NCI-H2107 treated with DMSO at 0.1 percent for 48 hours (cell line): Measurements from ENCODE around the gene ACADS.
A peak's percentile ranks its signal among the peaks of the same experiment; 100 is the strongest.

Experiments
- DNase-seq: peaks from one replicate; lab custom pipeline; 2025; ENCODE audit not compliant: unreplicated experiment; lab: John Stamatoyannopoulos, UW

Gene ACADS

DNA sequence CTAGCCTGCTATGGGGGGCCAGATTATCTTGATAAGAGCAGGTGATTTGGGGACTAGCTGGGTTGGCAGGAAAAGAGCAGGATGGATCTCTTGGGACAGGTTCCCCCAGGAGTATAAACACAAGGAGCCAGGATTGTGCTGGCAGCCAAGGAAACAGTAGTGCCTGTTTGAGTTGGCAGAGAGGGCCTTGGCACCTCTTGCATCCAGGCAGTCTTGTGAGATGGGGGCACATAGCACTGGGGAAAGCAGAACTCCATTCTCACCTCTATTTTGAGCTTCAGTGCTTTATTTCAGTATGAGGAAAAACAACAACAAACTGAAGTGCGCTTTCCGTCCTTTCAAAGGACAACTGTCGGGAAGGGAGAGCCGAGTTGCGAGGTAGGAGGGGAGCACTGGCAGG lies 24.7 kb upstream of the ACADS start:
- DNase-seq, result no peak

- no peak for DNase-seq
These were observed 23.0 kb upstream of the ACADS start for GRCh38 chr12:120702637-120703036.

DNA sequence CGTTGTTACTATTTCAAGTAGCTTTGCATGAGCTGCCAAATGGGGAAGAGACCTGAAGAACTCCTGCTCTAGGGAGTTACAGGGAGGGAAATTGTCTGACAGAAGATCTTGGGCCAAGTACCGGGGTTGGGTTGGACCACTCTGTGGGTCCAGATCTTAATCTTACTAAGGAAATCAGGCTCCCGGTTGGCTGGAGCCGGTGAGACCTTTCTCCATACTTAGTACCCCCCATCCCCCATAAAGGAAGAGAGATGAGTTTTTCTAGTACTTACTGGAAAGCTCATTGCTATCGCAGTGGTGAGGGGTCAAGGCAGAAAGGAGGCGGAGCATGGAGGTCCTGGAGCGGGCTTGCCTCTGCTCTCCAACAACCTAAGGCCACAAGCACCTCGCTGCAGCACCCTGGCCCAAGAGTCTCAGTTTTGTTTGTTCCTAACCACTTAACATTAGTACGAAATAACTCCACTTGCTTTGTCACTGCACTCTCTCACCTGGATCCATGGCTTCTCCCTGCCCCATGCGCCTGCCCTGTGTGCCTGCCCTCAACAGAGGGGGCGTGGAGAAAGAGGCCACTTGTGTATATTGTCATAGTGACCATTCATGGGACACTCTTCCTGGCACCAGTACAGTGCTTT lies 22.2 kb upstream of the ACADS start:
- no peak for DNase-seq

- no peak for DNase-seq
These were observed 20.0 kb upstream of the ACADS start for GRCh38 chr12:120705618-120706017.

DNA sequence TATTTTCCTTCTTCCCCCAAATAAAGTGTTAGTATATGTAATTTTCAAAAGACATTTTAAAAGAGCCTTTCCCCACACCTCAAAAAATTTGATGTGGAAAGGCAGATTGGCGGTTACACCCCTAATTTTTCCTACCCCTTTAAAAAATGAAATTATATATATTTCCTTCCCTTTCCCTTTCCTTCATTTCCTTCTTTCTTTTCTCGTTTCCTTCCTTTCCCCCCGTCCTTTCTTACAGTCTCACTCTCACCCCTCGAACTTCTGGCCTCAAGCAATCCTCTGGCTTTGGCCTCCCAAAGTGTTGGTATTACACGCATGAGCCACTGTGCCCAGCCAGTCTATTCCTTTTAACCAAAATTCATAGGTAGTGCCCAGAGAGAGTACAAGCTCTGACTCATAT lies 19.6 kb upstream of the ACADS start:
- DNase-seq, result no peak

DNA sequence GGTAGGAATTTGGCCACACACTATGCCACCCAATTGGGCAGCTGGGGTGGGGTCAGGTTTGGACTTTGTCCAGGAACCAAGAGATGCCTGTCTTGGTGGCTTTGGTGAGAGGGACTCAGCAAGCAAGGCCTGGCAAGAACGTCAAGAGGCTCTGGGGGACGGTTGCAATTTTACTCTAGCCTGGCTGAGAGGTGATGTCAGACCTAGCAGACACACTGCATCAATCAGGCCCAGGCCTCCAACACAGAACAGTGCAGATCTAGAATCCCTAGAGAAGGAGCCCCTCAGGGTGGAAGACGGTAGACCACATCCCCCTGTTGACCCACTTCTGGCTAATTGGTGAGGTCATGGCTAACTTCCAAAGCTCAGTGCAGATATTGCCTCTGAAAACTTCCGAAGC lies 17.0 kb upstream of the ACADS start:
- DNase-seq, result no peak

DNA sequence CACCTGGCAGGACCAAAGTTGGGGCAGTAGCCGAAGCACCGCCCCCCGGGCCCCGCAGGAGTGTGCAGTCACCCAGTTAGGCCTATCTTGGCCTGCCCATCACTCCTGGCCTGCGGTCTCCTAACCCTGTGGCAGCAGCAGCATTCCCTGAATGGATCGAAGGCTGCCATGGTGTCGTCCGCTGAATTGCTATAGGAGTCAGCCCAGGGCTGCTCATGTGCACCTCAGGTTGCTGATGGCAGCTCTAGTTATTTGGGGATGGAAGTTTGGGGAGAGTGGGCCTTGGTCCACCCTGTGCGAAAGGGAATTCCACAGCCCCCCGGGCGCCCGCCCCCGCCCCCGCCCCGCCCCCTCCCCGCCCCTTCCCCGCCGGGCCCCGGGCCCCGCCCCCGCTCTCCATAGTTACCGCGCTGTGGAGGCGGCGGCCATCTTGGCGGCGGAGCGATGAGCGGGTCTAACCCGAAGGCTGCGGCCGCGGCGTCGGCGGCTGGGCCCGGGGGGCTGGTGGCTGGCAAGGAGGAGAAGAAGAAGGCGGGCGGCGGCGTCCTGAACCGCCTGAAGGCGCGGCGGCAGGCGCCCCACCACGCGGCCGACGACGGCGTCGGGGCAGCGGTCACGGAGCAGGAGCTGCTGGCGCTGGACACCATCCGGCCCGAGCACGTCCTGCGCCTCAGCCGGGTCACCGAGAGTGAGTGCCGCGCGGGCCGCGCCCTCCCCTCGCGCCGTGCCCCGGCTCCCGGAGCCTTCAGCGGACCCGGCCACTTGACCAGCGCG lies 15.4 kb upstream of the ACADS start, which contains the start of gene UNC119B:
Gene UNC119B (plus strand): TSS at position 428 of the 774 bp plus-strand sequence. CDS start 17 bp downstream, at position 445.
- peak; percentile 50 for DNase-seq

DNA sequence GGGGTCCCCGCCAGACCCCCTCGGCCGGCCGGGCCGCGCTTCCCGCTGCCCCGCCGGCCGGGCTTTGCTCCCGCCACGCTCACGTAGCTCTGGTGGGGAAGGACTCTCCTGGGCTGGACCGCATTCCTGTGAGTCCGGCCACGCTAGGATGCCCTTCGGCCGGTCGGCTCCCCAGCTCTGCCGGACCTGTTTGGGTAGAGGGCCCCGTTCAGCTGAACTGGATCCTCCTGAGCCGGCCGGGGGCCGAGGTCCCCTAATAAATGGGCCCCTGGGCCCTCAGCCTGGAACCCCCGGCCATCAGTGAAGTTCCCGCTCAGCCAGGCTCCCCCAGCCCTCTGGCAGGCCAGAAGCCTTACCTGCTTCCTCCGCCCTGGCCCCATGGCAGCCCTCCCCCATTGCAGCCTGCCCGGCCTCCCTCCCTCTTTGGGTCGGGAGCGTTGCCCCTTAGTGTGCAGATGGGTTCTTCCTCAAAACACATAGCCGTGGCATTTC lies 14.8 kb upstream of the ACADS start:
- DNase-seq, result no peak

DNA sequence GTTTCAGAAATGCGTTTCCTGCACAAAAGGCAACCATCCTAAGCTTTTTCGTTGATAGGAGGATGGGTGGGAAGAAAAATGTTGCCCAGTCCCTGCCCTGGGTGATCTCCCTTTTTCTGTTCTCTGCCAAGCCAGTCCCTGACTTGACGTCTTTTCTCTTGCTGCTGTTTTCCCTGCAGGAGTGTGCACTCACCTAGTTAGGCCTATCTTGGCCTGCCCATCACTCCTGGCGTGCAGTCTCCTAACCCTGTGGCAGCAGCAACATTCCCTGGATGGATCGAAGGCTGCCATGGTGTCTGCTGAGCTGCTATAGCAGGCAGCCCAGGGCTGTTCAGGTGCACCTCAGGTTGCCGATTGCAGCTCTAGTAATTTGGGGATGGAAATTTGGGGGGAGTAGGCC lies 14.2 kb upstream of the ACADS start:
- peak; percentile 30 for DNase-seq

- DNase-seq, result no peak
These were observed 13.0 kb upstream of the ACADS start for GRCh38 chr12:120712610-120713009.

DNA sequence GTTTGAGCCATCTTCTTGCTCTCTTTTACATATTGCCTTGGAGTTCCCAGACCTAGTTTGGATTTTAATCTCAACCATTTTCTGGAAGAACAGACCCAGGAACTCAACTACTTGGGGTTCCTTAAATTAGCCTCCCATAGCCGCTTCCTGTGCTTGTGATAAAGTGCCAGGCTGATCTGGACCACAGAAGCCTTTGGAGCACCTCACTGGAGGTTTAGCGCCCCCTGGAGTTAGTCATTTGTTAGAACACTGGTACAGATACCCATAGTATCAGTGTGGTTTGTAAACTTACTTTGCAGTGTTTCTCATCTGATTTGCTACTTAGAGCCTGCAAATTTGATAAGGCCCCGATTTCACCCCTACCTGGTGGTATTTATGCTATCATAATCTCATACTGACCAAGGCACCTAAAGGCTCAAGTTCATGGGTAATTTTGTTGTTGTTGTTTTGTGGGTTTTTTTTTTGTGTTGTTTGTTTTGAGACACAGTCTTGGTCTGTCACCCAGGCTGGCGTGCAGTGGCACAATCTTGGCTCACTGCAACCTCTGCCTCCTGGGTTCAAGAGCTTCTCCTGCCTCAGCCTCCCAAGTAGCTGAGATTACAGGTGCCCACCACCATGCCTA lies 11.7 kb upstream of the ACADS start:
- DNase-seq, result peak; percentile 87

GRCh38 chr12:120718055-120718454 lies 7.6 kb upstream of the ACADS start:
- no peak for DNase-seq

- no peak for DNase-seq
These were observed 6.6 kb upstream of the ACADS start for GRCh38 chr12:120719072-120719471.

- no peak for DNase-seq
These were observed 6.0 kb upstream of the ACADS start for GRCh38 chr12:120719496-120720233.

- no peak for DNase-seq
These were observed 5.2 kb upstream of the ACADS start for GRCh38 chr12:120720234-120720986.

- no peak for DNase-seq
These were observed 4.4 kb upstream of the ACADS start for GRCh38 chr12:120720987-120721801.

DNA sequence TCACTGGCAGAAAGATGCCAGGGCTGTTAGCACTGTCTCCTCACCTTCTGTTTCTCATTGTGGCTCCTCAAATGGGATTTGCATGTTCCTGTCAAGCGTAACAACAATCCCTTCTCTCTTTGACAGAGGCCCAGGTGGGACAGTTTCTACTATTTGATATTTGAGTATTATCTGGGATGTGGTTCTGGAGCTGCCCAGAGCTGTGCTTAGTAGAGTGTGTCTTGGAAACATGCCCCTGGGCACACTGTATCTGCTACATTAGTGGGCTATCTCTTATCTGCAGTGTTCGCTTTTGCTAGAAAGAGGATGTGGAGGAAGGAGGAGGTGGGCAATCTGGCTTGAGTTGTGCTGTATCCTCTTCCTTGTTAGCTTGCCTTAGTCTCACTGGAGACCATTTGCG lies 3.8 kb upstream of the ACADS start:
- DNase-seq, result no peak

DNA sequence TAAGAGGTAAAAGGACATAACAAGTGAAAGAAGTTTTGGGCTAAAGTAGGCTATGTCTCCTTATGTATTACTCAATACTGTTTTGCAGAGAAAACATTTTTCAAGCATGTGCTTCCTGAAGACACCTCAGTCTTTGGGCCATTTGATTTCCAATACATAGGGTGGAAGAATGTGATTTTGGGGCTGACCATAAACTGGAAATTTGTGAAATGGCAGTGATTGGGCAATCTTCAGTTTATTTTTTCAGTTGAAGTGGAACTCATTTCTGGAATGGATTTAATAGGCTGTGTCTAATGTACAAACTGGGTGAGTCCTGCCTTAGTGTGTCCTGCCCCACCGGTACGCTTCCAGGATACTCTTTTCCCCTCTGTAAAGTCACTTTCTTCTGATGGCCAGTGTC lies 2.8 kb upstream of the ACADS start:
- no peak for DNase-seq

GRCh38 chr12:120724720-120725119 lies 906 bp upstream of the ACADS start:
- DNase-seq, result no peak

DNA sequence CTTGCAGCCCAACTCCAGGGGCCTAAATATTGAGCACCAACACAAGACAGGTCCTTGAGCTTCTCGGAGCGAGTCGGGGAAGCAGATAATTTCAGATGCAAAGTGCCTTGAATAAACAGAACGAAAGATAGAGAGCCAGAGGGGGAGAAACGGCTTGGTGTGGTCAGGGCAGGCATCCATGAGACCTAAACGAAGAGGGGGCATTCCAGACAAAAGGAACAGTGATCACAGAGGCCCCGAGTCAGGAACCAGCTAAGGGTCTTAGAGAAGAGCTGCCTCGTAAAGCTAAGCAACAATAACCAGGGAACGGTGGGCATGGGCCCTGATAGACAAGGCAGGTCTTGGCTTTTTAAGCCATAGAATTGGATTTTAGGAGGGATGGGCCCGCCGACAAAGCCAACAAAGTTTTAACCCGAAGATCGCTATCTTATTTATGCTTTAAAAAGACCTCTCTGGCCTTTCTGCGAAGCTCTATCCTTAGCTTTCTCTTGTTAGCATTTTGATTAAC lies 421 bp upstream of the ACADS start:
- peak; percentile 49 for DNase-seq
